ENCODE results near the gene FOXR1.

FOXR1 gene, protein sequence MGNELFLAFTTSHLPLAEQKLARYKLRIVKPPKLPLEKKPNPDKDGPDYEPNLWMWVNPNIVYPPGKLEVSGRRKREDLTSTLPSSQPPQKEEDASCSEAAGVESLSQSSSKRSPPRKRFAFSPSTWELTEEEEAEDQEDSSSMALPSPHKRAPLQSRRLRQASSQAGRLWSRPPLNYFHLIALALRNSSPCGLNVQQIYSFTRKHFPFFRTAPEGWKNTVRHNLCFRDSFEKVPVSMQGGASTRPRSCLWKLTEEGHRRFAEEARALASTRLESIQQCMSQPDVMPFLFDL

GRCh38 chr11:118971646-118972045 is at the start of gene FOXR1:
Gene FOXR1 (plus strand): TSS chr11:118971761. CDS start chr11:118971932, 171 bp downstream.
- DNase-seq: no peak

DNA sequence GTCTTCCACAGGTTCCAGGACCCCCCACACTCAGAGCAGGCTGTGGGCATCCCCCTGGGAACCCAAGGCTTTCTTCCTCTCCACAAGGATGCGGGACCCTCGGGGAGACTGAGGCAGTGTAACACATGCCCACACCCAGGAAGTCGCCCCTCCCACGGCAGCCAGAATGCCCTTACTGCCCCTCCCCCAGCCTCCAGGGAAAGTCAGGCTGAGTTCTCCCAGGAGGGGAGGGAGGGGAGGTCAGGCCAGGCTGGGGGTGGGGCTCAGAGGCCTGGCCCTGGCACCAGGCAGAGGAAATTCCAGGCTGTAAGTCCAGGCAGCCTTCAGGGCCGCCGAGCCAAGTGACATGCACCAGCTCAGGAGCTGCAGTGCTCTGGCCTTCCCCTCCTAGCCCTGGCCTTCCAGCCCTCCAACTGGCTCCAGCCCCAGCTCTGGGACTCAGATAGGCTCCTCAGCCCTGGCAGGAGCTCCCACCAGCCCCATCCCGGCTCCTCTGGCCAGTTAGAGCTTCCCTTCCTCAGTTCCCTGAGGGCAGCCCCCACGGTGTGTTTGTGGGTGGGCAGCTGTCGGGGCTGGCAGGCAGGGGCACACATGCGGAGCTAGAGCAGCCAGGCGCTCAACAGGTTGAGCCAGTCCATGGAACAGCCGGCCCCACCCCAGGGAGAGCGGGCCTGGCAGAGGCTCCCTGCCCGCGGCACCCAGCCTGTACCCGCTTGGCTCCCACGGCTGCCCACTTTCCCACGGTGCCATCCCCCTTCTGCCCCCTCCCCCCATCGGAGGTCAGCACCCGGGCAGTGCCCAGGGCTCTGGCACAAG is 49.4 kb upstream of the FOXR1 start:
- no peak for DNase-seq

DNA sequence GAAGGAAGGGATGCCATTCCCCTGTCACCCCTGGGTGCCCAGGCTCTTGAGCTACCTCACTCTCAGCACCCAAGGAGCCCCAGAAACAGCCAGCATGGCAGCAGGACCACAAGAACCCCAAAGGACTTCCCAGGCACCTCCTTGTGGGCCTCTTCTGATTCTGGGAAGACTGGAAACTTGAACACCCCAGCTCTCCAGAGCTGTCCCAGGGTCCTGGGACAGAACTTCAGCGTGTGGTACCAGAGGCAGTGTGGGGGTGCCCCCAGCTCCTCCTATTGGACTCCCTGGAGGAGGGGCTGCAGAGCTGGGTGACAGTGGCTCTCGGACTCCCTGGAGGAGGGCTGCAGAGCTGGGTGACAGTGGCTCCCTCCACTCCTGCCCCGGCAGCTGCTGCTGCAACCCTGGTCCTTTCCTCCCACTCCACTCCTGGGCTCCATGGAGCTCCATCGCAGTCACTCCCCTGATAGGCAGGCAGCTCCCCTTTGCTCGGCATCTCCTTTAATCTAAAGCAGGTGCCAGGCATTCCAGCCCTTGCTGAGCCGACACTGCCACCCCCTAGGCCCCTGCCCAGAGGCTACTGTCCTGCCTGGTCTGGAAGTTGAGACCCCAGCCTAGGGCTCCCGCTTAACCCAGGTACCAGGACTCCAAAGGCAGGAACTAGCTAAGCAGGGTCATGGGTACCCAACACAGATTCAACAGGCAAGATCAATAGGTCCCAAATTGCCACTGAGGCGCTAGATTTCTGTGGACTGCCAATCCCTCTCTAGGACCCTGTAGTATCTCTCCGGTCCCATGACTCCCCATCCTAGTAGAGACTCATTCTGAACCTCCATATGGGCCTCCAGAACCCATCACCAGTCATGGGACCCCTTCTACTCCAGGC is 48.6 kb upstream of the FOXR1 start:
- no peak for DNase-seq

DNA sequence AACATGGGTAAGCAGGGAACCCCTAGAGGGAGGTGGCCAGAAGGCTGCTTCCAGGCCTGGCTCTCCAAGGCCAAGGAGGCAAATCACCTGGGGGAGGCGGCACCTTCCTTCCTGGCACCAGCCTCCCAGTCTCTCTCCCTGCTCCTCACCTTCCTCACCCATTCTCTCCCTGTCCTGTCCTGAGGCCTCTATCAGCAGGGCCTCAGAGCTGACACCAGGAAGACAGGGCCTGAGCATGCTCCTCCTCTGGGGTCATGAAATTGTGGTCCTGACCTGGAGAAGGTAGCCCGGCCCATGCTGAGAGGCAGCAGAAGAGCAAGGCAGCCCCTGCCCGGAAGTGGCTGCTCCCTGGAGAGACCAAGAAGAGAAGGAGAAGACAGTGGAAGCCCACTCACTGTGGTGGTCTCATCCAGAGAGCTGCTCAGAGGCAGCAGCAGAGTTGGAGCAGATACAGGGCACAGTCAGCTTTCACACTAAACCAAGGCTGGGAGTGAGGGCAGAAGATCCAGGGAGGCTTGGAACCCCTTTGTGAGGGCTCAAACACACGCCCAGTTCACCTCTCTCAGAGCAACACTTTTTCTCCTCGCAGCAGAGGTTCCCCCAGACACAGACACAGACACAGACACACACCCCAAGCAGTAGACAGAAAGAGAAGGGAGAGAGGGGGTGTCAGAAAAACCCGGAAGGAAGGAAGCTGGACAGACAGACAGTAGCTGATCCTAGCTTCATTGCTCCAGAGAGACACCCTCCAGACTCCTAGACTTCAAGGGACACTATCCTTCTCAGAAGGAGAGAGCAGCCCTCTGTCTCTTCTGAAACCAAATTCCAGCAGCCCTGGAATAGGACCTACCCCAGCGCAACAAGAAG is 47.6 kb upstream of the FOXR1 start:
- DNase-seq: no peak

GRCh38 chr11:118924591-118925585 is 46.7 kb upstream of the FOXR1 start:
- no peak for DNase-seq

DNA sequence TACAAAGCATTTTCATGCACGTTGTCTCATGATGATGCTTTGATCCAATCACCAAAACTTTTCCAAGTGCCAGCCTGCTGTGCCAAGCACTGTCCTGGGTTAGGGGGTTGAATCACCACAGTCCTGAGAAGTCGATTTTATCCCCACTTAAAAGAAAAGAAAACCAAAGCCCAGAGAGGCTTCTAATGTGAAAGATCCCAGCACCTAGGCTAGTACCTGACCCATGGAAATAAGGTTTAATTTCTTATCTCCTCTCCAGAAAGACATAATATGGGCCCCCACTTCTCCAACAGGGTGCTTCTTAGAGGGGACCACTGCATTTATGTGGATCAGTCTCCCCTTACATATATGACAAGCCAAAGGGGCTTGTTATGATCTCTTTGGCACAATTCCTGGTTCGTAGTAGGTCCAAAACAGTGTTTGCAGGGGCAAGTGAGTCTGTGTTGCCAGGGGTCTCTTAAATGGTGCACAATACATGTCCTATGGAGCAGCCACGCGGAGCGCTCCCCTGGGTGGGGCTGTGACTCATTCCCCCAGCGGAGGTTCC is 43.9 kb upstream of the FOXR1 start:
- DNase-seq: no peak

DNA sequence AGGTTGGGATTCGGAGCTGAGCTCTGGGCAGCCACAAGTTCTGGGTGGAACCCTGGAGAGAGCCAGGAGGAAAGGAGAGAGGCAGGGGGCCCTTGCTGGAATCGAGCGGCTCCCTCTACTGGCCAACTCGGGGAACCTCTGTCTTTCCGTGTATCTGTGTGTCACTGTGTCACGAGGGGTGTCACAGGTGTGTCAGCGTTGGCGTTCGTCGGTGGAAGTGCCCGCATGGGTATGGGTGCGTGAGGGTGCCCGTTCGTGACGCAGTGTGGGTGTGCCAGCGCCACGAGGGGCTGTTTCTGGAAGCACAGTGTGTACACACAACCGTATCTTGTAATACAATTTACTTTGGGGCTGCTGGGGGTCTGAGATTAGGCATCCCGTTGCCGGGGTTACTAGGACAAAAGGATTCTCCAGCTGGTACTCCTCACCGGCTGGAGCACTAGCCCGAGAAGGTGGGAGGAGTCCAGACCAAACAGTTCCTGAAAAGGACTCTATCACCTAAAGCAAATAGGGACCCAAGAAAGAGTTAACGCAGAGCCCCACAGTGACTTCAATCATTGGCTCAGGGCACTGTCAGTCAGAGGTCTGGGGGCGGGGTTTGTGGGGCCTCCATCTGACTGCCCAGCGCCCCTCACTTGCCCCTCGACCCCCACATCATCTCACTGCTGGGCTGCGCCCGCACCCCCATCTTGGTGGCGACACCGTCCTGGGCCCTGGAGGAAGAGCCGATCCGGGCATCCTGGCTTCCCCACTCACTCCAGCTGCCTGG is 43.3 kb upstream of the FOXR1 start:
- peak; percentile 85 for DNase-seq

DNA sequence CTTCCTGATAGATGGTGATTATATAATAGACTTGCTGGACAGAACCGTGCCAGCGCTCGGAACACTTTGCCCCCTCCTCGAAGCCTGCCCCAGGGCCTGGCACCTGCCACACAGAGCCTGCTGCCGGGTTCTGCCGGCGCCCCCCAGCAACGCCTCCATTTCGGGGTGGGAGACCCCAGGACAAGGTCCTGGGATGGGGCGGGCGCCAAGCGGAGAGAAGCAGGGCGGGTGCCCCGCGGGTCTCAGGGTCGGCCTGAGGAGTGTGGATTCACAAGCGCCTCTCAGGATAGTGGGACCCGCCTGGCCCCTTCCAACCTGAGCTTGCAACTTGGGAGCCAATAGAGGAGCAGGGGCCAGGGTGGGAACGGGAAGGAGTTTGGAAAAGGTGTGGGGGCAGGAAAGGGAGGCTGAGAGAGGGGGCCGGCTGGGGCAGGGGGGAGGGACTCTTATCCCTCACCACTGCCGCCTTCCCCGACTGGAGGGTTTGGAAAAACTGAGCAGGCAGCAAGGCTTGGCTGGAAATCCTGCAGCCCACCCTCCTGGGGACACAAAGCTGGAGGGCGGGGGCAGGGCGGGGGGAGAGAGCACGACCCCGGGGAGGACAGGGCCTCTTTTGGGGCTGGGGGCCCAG is 42.6 kb upstream of the FOXR1 start:
- DNase-seq: peak; percentile 79

GRCh38 chr11:118929501-118930093 is 42.0 kb upstream of the FOXR1 start:
- DNase-seq: peak; percentile 88

DNA sequence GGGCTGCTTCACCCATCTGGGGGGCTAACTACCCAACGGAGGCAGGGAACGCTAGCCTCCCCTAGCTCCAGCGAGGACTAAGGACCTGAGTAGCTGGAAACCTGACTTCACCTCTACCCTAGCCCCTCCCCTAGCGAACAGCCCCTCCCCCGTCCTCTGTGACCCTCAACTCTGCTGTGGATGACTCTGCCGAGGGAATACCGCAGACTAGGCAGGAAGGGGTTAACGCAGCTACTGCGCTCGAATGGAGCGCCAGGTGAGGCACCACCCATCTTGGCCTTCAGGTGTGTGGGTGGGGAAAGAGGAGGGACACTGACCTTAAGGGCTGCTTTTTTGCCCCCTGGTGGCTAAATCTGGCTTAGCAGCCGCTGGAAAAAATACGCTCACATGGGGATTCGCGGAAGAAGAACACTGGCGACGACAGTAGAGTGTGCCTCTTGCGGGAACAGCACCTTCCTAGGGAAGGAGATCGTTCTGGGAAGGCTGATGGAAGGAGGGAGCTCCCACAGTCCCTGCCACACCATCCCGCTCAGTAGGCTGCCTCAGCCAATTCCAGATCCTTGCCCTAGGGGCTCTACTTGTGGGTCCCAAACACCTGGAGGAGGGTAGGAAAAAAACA is 41.4 kb upstream of the FOXR1 start:
- peak; percentile 75 for DNase-seq

GRCh38 chr11:118931571-118931970 is 40.0 kb upstream of the FOXR1 start:
- no peak for DNase-seq

GRCh38 chr11:118933486-118933885 is 38.1 kb upstream of the FOXR1 start:
- DNase-seq: no peak

GRCh38 chr11:118935376-118935775 is 36.2 kb upstream of the FOXR1 start:
- no peak for DNase-seq

- no peak for DNase-seq
Measured at GRCh38 chr11:118938491-118939403, 32.8 kb upstream of the FOXR1 start.

DNA sequence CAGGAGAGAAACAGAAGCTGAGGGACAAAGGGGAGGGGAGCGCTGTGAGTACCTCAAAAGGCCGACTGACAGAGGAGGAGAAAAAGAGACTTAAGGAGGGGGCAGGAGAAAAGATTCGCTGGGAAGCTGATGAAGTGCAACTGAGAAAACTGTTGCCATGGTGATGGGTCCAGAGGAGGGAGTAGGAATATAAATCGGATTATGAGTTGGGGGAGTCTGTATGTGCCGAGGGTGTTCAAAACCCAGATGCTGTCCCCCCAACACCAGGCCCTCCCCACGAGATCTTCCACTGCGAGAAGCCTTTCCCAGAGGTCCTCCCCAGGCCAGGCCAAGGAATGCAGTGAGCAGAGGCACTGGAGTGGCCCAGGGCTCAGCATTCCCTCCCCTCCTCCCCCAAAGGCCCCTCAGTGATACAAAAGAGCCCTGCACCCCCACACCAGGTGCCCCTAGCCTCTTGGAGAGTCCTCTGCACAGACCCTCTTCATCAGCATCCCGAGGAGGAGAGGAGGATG is 32.1 kb upstream of the FOXR1 start:
- DNase-seq: no peak

DNA sequence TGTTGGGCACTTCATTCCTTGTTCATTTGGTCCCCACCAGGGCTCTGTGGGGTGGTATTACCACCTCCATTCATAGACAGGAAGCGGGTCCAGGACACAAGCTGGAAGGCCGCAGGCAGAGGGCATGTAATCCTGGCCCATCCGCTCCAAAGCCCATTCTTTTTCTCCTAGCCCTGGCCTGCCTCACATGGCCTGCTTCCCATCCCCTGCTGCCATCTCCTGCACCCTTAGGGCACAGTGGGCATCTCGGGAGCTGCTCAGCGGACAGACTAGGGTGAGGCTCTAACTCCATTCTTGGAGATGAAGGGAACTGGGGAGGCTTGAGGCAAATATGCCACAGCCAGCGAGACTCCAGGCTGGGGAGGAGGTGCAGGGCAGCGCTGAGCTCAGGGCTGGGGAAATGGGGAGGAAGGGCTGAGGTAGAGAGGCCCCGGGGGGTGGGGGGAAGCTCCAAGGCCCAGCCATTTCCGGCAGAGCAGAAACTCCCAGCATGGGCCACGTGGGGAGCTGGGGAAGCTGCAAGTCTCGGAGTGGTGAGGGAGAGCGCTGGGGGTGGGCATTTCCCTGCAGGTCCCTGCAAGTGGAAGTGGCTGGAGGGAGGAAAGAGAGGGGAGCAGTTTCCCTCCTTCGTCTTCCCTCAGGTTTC is 31.5 kb upstream of the FOXR1 start:
- no peak for DNase-seq

DNA sequence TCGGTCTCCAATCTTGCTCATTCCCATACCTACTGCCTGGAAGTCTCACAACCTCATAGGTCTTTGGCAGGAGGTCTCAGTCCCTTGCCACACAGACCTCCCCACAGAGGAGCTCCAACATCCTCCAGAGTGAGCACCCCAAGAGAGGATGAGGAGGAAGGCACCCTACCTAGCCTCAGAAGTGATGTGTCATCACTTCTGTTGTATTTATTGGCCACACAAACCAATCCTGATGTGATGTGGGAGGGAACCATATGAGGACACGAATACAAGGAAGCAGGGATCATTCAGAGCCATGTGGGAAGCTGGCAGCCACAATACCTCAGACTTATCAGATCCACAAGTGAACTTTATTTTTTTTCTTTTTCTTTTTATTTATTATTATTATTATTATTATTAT is 24.5 kb upstream of the FOXR1 start:
- DNase-seq: no peak

All from NK-92 treated with Interleukin-12 subunit alpha and Interleukin-12 subunit beta, amount 100 ng/mL, for 24 hours (cell line).